Stimulated activated CD4-positive, alpha-beta T cell treated with anti-CD3 and anti-CD28 coated beads, Interleukin-4, amount 100 ng/mL, for 4 hours (primary cell): ENCODE results near the gene B3GALT4.

ENCODE experiments used
- DNase-seq, 2 experiments: peaks; one replicate each; pipeline ENCODE4 v3.0.0-alpha.2; 2020

B3GALT4 gene

DNA sequence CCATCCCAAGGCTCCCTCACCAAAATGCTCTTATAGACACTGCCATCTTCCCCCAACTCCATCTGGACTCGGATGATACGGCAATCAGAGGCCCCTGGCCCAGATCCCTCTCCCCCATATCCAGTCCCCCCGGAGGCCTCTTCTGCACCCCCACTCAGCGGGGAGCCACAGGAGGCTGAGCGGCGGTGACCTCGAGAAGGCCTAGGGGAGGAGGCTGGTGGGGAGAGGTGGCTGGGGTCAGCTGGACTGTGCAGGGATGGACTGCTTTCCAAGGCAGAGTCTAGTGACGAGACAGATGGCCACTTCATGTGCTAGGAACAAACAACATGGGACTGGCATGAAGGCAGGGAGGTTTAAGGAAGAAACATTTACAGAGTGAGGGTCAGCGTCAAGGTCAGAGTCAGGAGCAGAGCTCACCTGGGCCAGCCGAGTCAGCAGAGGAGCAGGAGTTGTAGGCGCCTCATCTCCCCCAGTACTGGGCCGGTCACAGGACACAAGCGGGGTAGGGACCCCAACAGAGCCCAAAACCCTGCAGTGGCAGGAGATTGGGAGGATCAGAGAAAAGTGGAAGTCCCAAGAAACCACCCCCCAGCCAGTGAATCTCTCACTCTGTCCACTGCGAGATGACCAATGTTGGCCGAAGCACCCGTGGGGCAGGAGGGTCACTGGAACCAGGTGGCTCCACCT is 16.2 kb downstream of the B3GALT4 start:
- DNase-seq = no peak

DNA sequence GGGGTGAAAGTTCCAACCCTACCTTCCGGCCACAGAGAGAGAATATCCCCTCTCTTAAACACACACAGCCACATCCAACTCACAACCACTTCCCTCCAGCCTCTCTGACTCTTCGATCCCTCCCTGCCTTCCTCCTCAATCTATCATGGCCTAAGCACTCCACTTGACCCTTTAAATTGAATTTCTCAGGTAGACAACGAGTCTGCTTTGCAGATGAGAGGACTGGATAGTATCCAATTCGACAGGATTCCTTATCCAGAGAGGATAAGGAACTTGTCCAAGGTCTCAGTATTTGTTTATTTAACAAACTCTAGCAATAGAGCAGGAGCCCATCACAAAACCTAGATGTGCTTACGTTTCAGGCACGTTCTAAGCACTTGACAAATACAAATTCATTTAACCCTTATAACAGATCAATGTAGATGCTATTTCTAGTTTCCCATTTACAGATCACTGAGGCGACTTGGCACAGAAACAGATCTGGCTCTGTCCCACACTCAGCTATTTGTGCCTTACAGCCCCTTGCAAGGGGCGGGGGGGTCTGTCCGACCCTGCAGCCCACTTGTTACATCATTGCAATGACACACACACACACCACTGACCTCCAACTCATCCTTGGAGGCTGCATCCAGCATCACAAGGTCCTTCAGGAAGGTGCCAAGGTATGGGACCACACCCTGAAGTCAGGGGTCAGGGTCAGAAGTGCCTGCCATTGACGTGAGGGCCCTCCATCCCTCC is 17.3 kb downstream of the B3GALT4 start:
- DNase-seq = no peak

DNA sequence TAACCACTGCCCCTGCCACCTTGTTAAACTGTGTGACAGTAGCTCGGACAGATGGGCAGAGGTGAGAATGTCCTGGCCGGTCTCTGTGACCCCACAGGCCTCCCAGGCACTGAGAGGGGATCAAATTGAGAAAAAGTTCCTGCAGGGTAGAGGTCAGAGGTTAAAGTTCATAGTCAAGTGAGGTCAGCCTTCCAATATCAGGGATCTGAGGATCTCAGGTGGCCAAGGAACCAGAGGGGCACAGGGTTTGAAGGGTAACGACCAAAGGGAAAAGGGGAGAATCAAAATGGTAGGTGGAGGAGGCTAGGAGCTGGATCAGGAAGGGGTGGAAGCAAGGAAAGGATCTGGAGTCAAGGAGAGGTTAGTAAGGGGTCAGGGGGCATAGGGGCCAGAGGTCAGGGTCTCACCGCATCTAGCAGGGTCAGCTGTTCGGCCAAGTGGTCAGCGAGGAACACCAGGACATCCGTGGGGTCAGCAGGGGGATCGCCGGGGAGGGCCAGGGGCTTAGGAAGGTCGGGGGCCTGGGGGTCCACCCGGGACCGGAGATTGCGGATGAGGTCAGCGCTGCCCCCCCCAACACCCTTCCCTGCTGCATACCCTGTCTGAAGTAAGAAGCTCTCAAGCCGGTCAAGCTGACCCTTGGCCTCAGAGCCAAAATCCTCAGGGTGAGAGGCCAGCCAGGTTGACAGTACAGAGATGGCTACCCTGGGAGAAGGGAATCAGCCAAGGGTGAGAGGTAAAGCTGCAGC is 18.9 kb downstream of the B3GALT4 start:
- no peak for DNase-seq

DNA sequence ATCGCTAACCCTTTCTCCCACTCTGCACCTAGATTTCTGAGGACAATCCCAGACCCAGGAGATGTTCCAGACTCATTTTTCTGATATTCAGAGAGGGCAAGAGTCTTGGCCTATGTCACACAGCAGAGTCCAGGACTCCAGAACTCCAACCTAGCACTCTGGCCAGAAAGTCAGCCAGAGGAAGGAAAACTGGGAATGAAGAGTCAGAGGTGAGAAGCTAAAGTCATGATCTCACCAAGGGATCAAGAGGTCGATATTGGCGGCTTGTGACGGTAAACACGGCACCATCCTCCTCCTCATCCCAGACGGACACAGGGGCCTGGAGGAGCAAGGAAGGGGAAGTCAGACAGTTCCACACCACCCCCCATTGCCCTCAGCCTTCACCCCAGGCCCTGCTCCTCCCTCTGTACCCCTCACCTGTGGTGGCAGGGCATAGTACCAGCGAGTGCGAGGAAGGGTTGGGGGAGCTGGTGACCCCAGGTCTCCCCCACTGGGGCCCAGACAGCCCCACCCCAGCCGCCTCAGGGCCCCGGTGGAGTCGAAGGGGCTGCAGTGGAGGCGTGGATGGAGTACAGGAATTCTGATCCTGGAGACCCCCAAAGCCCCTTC is 20.0 kb downstream of the B3GALT4 start:
- DNase-seq = no peak

DNA sequence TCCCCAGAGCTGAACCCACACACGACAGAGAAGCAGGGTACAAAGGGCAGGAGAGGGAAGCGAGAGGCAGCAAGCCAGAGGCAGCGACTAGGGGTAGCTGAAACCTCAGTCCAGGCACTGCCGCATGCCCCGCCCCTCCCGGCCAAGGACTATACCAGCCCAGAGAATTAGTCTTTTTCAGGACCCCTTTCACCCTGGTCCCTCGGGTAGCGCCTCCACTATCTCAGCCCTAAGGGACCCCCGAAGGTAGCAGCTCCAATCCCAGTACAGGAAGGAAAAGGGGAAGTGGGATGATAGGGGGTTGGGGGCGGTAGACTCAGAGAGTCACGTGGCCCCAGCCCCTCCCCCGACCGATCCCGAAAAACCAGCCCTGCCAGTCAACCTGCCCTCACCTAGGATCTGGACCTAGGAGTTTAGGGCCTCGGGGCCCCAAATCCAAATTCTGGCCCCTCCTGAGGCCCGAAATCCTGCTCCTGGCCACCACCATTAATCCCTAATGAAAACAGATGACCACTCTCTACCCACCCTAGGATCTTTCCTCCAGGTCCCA is 20.6 kb downstream of the B3GALT4 start:
- no peak for DNase-seq

DNA sequence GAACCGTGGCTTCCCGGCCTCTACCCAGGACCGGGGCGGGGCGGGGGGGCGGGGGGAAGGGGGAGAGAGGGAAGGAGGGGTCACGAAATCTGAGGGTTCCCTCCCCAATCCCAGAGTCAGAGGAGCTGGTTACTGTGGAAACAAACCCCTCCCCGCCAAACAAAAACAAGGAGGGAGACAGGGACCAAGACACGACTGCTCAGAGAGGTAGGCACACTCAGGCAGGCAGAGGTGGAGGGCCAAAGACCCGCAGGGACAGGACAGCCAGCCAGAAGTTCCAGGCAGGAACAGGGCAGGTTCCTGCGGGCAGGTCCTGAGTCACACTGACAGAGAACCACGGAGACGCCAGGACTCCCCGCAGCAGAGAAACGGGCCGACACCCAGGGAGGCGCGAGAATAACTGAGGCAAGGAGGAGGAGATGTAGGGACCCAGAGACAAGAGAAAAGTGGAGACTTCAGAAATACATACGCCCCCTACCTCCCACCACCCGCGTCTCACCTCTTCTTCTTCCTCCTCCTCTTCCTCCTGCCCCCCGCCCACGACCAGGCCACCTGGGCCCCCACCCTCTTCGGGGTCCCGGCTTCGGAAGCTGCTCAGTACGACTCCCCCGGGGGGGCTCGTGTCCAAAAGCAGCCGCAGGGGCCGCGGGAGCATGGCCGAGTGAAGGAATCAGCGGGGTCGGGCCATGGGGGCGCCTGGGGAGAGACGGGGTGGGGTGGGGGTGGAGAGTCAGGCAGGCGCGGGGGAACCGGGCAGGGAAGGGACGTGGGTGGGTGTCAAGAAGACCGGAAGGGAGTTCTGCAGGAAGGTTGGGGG is 21.2 kb downstream of the B3GALT4 start:
- peak in 1 of 2 experiments; percentile 49 for DNase-seq

DNA sequence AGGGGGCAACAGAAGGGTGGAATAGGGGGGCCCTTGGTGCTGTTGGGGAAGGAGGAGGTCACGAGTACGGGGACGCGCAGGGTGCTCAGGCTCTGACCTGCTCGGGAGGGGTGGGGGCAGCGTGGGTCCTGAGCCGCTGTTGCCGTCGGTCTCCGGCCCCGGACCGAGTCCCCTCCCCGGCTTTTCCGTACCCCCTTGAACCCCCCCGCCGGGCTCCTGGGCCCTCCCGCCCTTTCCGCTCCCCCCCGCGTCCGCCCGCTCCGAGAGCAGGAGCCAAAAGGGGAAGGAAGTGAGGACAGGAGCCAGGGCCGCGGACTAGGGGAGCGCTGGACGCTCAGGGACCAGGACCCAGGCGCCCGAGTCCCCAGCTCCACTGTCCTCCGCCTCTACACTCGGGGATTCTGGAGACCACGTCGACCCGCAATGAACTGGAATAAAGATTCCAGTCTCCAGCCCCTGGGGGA is 21.9 kb downstream of the B3GALT4 start, which contains the start of gene RGL2:
Gene RGL2, minus strand, starts transcription at position 170 of the 464 bp plus-strand sequence. CDS start 332 bp downstream, outside the sequence.
- peak; percentile 57 to 58 for DNase-seq

DNA sequence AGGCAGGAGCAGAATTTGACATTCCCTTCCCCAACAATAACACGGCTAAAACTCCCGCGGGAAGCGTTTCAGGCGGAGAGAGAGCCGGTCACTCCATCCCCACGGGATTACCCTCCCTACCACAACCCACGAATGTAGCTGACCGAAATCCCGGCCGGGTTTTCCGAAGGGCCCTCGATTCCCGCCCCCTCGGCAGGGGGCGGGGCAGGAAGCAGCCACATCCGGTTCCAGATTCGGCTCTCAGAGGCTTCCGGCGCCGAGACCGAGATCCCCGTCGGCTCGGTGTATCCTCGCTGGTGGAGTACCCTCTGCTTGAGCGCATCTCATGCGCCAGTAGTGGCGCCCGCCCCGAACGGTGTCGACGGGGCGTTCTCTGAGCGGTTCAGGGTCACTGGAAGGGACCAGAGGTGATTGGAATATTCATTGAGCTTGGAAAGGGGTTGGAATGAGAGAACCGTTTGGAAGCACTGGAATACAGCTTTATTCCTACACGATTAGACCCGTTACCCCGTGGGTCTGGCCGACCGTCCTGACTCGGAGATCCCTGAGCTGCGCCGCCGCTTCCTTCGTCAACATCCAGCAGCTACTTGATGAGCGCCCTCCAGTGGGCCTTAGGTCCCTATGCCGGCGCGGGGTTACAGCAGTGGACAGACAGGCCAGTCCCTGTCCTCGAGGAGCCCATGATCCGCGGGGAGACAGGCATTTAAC is 22.5 kb downstream of the B3GALT4 start:
- DNase-seq = peak; percentile 91 to 92

DNA sequence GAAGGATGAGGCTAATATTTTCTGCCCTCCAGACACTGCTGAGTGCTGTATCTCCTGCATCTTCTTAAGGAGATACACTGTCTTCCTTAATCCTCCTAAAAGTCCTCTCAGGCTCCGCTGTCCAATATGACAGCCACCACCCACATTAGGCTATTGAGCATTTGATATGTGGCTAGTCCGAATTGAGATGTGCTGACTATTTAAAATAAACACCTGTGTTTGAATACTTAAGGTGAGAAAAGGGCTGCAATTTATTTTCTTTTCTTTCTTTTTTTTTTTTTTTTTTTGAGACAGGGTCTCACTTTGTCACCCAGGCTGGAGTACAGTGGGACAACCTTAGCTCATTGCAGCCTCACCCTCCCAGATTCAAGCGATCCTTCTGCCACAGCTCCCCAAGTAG is 25.0 kb downstream of the B3GALT4 start:
- DNase-seq = no peak

DNA sequence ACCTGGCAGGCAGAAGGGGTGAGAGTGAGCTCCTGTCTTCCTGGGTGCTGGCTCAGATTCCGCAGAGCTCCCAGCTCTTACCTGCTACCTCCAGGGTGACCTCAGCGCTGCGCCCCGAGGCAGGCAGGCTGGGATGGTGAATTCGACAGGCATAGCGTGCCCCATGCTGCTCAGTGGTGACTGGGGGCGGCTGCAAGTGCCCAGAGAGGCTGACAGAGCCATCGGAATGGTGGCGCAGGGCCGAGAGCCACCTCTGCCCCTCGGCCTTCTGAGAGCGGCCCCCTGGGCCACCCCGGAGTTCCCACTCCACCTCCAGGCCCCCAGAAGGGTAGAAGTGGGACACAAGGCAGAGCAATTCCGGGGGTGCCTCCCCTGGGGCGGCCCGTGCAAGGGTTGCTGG is 27.3 kb downstream of the B3GALT4 start:
- no peak for DNase-seq

DNA sequence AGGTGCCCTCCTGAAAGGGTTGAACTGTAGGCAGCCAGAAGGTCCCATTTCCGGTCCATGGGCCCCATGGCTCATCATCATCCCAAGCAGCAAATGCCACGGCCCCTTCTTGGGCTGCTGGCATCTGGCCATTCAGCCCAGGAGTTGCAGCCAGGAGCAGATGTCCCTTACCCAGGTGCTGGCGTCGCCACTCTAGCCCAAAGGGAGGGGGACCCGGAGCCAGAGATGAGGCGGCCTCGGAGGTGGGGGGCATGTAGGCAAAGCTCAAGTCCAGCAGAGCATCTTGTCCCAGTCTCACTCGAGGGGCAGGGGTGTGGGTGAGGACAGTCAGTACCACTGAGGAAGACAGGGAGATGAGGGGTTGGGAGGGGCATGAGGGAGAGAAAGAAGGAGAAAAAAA is 28.1 kb downstream of the B3GALT4 start:
- no peak for DNase-seq

DNA sequence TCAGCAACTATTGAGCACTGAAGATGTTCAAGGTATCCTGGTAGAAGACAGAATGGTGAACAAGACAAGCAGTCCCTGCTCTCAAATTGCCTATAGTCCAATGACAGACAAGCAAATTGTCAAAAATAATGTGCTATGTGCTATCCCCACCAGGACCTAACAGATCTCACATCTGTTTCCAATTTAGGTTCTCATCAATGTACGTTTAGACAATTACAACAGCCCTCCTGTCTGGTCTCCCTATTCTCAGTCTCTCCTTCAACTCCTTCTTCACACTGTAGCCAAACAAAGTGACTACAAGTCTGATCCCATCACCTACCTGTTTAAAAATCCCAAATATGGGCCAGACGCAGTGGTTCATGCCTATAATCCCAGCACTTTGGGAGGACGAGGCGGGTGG is 29.4 kb downstream of the B3GALT4 start:
- DNase-seq = no peak

DNA sequence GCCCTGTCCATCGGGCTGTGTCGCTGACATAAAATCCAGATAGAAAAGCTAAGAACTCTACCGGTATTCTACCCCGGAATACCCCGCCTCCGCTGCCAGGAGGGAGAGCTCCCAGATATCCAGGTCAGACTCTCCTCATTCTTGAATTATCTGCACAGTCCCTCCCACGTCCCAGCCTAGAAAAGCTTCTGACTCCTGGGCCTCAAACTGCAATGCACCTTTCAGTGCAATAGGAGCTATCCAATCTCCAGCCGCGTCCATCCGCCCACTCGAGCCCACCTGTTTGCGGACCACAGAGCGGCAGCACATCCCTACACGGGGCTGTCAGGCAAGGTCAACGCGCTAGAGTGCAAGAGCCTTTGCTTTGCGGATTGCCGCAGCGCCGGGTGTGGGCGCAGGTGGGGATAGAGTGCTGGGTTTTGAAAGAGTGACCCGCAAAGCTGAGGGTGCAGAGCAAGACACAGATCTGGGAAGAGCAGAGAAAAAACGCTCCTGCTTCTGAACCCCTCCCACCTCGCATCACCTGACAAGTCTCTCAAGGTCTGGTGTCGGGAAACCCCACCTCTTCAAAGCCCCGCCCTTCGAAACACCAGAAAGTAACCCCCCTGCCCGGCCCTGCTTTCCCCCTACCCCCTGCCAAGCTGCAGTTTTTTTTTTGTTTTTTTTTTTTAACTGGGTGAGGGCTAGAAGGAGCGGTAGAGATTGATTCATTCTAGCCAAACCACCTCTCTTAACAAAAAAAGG is 35.6 kb downstream of the B3GALT4 start:
- DNase-seq = peak; percentile 75 to 88

DNA sequence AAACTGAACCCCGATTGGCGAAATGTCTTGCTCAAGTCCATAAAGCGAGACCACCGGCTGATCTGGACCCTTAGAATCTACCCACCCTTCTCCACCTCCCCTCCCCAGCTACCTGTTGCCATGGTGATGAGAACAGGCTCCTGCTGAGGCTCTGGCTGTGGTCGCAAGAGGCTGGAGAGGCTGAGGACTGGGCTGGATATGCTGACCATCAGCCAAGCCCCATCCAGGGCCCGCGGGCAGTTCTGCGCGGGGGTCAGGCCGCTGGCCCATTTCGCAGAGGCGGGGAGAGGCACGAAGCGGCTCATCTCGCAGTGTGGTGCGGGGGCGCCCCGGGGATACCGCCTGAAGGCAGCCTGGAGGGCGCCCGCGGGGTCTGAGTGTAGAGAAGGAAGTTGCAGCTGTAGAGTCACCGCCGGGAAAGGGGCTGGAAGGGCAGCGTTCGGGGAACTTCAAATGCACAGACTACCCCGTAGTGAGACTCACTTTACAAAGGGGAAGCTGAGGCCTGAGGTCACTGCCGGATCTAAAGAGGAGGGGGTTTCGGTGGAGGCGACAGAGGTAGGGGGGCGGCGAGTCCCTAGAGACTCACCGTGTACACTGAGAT is 36.3 kb downstream of the B3GALT4 start:
- peak; percentile 51 to 59 for DNase-seq

DNA sequence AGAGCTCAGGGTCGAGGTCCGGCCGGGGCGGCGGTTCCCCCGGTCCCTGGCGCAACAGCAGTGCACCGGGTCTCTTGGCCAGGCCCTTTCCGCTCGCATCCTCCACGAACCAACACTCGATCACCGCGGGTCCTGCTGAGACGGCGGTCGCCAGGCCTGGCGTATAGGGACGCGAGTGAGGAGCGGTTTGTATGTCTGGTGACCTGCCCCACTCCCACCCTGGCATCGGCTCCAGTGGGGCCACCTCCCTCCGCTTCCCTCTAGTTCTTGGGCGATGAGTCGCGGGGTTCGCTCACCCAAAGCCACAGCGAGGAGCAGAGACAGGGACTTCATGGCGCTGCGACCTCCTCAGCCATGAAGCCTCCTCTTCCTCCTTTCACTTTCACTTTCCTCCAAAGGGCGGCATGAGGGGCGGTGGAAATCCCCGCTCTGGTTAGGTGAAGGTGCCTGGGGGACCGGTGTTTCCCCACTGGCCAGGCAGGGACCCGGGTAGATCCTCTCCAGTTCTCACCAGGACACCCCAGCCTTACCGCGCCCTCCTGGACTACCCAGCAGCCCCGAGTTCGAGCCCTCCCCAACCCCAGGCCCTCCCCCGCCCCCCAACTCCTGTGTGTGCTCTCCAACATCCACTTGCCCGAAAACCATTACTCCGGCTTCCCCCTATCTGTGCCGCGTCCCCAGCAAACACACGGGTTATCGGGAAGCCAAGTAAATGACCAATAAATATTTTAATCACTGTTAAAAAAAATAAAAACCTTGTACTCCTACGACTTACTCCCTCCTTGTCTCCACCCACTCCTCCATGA is 37.0 kb downstream of the B3GALT4 start, which contains the start of gene TAPBP:
Gene TAPBP, minus strand, starts transcription at position 370 of the 806 bp plus-strand sequence. Its CDS starts 37 bp downstream, at position 333.
- peak; percentile 75 to 90 for DNase-seq

DNA sequence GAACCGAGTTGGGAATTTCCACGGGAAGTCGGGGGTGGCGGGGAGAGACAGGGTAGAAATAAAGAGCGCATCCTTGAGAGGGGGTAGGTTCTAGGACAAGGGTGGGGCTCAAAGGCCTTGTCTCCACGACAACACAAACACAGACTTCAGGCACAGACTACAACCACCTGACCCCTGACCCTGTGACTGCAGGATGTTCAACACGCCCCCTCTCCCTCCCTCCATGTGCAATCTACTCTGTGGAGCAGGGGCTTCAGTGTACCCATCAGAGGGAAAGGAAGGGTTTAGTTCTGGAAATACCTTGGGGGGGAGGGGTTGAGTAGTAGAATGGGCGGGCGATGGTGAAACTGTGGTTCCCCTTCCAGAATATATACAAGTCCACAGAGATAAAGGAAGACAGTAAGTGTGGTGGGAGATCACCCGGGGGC is 37.6 kb downstream of the B3GALT4 start:
- peak; percentile 51 to 78 for DNase-seq

DNA sequence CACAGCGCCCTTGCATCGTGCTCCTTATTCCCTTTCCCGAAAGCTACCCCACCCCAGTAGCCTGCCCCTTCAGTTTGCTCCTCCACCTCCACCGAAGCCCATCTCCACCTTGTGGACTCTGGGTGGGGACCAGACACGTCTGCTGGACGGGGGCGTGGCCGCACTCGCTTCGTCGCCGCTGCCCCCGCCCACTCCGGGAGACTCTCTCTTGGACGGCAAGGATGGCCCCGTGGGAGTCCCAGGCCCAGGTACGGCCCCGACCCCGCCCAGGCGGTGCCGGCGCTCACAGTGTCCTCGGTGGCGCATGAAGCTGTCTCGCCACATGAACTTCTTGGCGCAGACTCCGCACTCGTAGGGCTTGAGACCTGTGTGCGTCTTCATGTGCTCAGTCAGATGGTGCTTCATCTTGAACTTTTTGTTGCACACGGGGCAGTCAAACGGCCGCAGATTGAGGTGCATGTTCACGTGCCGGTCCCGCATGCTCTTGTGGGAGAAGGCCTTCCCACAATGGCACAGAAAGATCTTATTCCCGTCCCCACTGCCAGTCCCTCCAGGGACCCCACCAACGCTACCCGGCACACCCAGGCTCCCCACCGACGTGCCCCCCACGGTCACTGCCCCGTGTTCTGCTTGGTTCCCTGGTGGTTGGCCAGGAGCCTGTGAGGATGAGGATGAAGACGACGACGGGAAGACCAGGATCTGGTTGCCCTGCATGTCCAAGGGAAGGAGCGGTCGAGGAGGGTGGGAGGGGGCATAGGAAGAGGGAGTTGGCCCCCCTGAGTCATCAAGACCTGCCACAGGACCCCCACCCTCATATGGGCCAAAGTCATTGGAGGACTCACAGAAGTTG is 38.2 kb downstream of the B3GALT4 start:
- no peak for DNase-seq
